Measurements from ENCODE around the gene TATDN2. TPM values are rescaled to one million over a fixed set of nuclear protein-coding genes. Genes with fewer than 3 reads are reported as not detected.

The TATDN2 gene
- polyA plus RNA-seq, 6 donors from 2014 or later: 5.5 to 12.4 (median 9.7) TPM

DNA sequence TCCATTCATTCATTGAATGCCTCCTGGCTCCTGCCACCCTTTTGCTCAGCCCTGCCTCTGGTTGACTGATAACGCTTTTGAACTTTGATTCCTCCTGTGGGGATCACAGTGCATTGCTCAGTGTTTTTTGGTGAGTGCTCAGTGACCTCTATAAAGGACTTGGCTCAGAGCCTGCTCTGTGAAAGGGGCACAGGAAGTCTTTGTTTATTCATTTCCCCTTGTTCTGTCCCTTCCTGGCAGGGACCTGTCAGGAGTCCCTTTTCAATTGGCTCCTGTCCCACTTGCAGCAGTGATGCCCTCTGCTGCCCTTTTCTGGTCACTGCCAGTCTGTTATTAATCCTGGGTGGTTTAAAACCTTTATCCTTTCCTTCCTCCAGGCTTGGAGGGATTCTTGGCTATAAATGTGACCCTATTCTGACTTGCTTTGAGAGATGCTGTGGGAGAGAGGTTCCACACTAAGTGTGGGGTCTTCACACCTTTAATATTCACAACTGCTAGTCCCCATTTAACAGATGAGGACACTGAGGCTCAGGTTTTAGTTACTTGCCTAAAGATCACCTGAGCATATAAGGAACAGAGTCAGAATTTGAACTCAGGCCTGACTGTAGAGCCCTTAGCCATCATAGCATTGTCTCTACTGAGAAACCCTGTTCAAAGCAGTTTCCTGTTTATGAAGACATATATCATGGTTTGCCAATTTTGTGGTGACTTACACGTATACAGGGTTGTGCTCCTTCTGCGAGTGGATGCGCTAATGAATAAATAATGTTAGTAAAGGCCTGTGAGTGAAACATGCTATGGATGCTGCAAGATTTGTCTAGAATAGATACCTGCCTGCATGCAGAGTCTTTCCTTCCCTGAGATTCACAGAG is 23.2 kb upstream of the TATDN2 start:
- ATAC-seq (ENCODE audit: low read depth in 2 of 2): peak; percentile 31 to 66

GRCh38 chr3:10226293-10226692 is 22.0 kb upstream of the TATDN2 start:
- H3K36me3 Mint-ChIP-seq: peaks cover 0 to 10% of the 10 kb centered on the region in 2 donors
- H3K27me3 Mint-ChIP-seq: no peaks in the 10 kb centered on the region
- H3K4me1 Mint-ChIP-seq: peaks cover 26 to 53% (median 36%) of the 10 kb centered on the region in 3 donors
- peak overlapping the region in 1 of 8 donors; percentile 70 for H3K4me3 Mint-ChIP-seq
- no peaks in the 10 kb centered on the region for H3K9me3 Mint-ChIP-seq
- peak in 1 of 2 donors; percentile 49 for ATAC-seq (ENCODE audit: low read depth in 2 of 2)
- H3K27ac Mint-ChIP-seq: no peak overlapping the region
- no peak for DNase-seq

More for the DNA sequence above, 23.2 kb upstream of the TATDN2 start:
- Mint-ChIP-seq H3K4me3 (peak overlapping the region in 6 of 8 donors; percentile 33 to 81 (median 62)), H3K9me3 (no peaks in the 10 kb centered on the region), H3K27me3 (no peaks in the 10 kb centered on the region), H3K27ac (peak overlapping the region; percentile 21 to 99 (median 86)), H3K4me1 (peaks cover 33 to 63% (median 47%) of the 10 kb centered on the region in 3 donors), H3K36me3 (peaks cover 1 to 14% of the 10 kb centered on the region in 2 donors)
- peak; percentile 62 for DNase-seq

DNA sequence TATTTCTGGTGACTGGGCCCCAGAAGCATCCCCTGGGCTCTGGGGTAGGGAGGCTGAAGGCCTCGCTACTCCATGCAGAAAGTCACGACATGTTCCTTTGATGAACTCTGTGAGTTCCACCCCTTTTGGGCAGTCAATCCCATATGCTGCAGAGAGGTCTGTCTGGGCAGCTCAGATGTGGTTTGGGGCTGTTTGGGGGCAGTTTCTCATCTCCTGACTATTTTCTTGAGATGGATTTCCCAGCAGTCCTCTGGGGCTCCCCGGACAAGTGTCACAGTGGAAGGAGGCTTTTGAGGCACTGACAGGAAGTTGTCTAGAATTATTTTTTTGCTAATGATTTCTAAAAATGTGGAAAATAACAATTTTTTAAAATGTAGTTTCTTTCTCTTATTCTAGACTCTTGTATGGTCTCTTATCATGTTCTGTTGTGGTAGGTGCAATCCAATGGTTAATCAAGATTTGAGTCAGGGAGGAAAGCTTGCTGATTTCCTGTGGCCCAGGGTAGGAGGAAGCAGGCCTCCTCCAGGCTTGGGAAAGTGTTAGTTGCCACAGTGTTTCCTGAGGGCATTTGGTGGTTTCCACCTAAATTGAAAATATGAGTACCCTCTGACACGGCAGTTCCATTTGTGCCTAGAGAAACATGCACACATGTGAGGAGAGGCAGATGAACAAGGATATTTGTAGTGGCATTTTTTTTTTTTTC is 19.9 kb upstream of the TATDN2 start:
- no peak for DNase-seq
- H3K4me1 Mint-ChIP-seq: peaks cover 23 to 32% (median 25%) of the 10 kb centered on the region in 3 donors
- H3K27me3 Mint-ChIP-seq: no peaks in the 10 kb centered on the region
- H3K9me3 Mint-ChIP-seq: no peaks in the 10 kb centered on the region
- H3K4me3 Mint-ChIP-seq: no peak overlapping the region
- H3K36me3 Mint-ChIP-seq: peaks cover 9 to 17% of the 10 kb centered on the region in 2 donors
- no peak for ATAC-seq (ENCODE audit: low read depth in 2 of 2)
- peak overlapping the region in 2 of 6 donors; percentile 52 to 67 for H3K27ac Mint-ChIP-seq

GRCh38 chr3:10229576-10229975 is 18.7 kb upstream of the TATDN2 start:
- peaks cover 9 to 17% of the 10 kb centered on the region in 2 donors for H3K36me3 Mint-ChIP-seq

GRCh38 chr3:10232137-10232536 is 16.1 kb upstream of the TATDN2 start:
- H3K9me3 Mint-ChIP-seq: no peaks in the 10 kb centered on the region
- no peaks in the 10 kb centered on the region for H3K27me3 Mint-ChIP-seq
- peaks cover 0 to 8% (median 2%) of the 10 kb centered on the region in 3 donors for H3K4me1 Mint-ChIP-seq
- peaks cover 9 to 28% of the 10 kb centered on the region in 2 donors for H3K36me3 Mint-ChIP-seq
- peak overlapping the region in 2 of 8 donors; percentile 38 to 42 for H3K4me3 Mint-ChIP-seq
- DNase-seq (no peak), ATAC-seq (ENCODE audit: low read depth in 2 of 2) (no peak)
- H3K27ac Mint-ChIP-seq: peak overlapping the region in 2 of 6 donors; percentile 15 to 79

More at GRCh38 chr3:10229576-10229975, 18.7 kb upstream of the TATDN2 start:
- Mint-ChIP-seq H3K4me1 (peaks cover 11 to 22% (median 17%) of the 10 kb centered on the region in 3 donors), H3K27me3 (no peaks in the 10 kb centered on the region), H3K27ac (peak overlapping the region in 1 of 6 donors; percentile 49), H3K9me3 (no peaks in the 10 kb centered on the region), H3K4me3 (no peak overlapping the region)
- ATAC-seq (ENCODE audit: low read depth in 2 of 2) (no peak), DNase-seq (no peak)

DNA sequence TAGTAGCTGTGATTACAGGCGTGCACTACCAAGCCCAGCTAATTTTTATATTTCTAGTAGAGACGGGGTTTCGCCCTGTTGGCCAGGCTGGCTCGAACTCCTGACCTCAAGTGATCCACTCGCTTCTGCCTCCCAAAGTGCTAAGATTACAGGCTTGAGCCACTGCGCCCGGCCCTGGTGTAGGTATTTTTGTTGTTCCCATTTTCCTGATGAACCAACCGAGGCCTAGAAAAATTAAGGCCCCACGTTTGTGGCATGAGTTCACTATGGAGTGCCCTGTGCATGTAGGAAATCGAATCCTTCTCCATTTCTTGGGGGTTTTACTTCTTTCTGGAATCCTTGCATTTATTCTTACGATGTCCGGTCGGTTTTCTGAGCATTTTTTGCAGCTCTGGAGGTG is 14.3 kb upstream of the TATDN2 start:
- DNase-seq (no peak), ATAC-seq (ENCODE audit: low read depth in 2 of 2) (no peak)
- H3K9me3 Mint-ChIP-seq: no peaks in the 10 kb centered on the region
- no peaks in the 10 kb centered on the region for H3K27me3 Mint-ChIP-seq
- H3K4me3 Mint-ChIP-seq: no peak overlapping the region
- H3K27ac Mint-ChIP-seq: no peak overlapping the region
- peaks cover 13 to 32% of the 10 kb centered on the region in 2 donors for H3K36me3 Mint-ChIP-seq
- H3K4me1 Mint-ChIP-seq: peaks cover 0 to 6% (median 0%) of the 10 kb centered on the region in 3 donors

GRCh38 chr3:10234526-10235230 is 13.6 kb upstream of the TATDN2 start:
- H3K27ac Mint-ChIP-seq: no peak overlapping the region
- no peaks in the 10 kb centered on the region for H3K9me3 Mint-ChIP-seq
- peaks cover 18 to 30% of the 10 kb centered on the region in 2 donors for H3K36me3 Mint-ChIP-seq
- H3K4me1 Mint-ChIP-seq: peaks cover 0 to 8% (median 0%) of the 10 kb centered on the region in 3 donors
- ATAC-seq (ENCODE audit: low read depth in 2 of 2): no peak
- DNase-seq: no peak
- no peak overlapping the region for H3K4me3 Mint-ChIP-seq
- no peaks in the 10 kb centered on the region for H3K27me3 Mint-ChIP-seq

GRCh38 chr3:10235551-10235950 is 12.7 kb upstream of the TATDN2 start:
- Mint-ChIP-seq H3K4me3 (no peak overlapping the region), H3K27me3 (no peaks in the 10 kb centered on the region), H3K27ac (no peak overlapping the region), H3K36me3 (peaks cover 18 to 30% of the 10 kb centered on the region in 2 donors), H3K4me1 (peaks cover 0 to 8% (median 0%) of the 10 kb centered on the region in 3 donors), H3K9me3 (no peaks in the 10 kb centered on the region)
- no peak for ATAC-seq (ENCODE audit: low read depth in 2 of 2)
- DNase-seq: no peak

DNA sequence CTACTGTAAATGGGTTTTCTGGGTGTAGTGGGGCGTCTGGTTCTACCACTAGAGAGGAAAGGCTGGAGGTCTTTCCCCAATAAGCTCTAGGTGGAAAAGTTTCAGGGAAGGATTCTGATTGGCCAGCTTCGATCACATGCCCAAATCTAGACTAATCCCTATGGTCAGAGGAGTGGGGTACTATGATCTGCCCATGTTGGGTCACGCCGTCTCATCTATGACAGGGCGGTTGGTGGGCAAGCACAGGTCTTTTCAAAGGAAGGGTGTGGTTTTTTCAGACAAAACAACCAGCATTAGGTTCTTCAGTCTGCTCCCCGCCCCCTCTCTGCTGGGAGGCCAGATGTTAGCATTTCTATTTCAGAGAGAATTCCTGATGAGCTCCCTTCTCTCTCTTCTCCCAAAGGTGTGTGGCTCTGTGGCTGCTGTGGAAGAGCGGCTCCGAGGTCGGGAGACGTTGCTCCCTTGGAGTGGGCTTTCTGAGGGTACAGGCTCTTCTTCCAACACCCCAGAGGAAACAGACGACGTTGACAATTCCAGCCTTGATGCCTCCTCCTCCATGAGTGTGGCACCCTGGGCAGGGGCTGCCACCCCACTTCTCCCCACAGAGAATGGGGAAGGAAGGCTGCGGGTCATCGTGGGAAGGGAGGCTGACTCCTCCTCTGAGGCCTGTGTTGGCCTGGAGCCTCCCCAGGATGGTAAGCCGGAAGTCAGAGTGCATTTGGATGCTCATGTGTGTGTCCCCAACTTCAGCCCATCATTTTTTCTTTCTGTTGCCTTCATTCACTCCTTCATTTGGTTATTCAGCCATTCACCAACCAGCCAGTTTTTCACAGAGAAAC is 9.7 kb upstream of the TATDN2 start:
- peak overlapping the region in 2 of 6 donors; percentile 5 to 73 for H3K27ac Mint-ChIP-seq
- DNase-seq (no peak), ATAC-seq (ENCODE audit: low read depth in 2 of 2) (no peak)
- no peaks in the 10 kb centered on the region for H3K27me3 Mint-ChIP-seq
- H3K4me1 Mint-ChIP-seq: peaks cover 3 to 8% (median 6%) of the 10 kb centered on the region in 3 donors
- H3K36me3 Mint-ChIP-seq: peaks cover 10 to 28% of the 10 kb centered on the region in 2 donors
- no peaks in the 10 kb centered on the region for H3K9me3 Mint-ChIP-seq
- H3K4me3 Mint-ChIP-seq: peak overlapping the region in 1 of 8 donors; percentile 57

- no peak overlapping the region for H3K4me3 Mint-ChIP-seq
- H3K36me3 Mint-ChIP-seq: peaks cover 27 to 45% of the 10 kb centered on the region in 2 donors
- H3K27me3 Mint-ChIP-seq: no peaks in the 10 kb centered on the region
- H3K27ac Mint-ChIP-seq: no peak overlapping the region
- ATAC-seq (ENCODE audit: low read depth in 2 of 2) (no peak), DNase-seq (no peak)
- peaks cover 3 to 8% (median 6%) of the 10 kb centered on the region in 3 donors for H3K4me1 Mint-ChIP-seq
- peaks cover 0 to 16% (median 8%) of the 10 kb centered on the region in 7 donors for H3K9me3 Mint-ChIP-seq
These were observed 7.5 kb upstream of the TATDN2 start for GRCh38 chr3:10240799-10241198.

DNA sequence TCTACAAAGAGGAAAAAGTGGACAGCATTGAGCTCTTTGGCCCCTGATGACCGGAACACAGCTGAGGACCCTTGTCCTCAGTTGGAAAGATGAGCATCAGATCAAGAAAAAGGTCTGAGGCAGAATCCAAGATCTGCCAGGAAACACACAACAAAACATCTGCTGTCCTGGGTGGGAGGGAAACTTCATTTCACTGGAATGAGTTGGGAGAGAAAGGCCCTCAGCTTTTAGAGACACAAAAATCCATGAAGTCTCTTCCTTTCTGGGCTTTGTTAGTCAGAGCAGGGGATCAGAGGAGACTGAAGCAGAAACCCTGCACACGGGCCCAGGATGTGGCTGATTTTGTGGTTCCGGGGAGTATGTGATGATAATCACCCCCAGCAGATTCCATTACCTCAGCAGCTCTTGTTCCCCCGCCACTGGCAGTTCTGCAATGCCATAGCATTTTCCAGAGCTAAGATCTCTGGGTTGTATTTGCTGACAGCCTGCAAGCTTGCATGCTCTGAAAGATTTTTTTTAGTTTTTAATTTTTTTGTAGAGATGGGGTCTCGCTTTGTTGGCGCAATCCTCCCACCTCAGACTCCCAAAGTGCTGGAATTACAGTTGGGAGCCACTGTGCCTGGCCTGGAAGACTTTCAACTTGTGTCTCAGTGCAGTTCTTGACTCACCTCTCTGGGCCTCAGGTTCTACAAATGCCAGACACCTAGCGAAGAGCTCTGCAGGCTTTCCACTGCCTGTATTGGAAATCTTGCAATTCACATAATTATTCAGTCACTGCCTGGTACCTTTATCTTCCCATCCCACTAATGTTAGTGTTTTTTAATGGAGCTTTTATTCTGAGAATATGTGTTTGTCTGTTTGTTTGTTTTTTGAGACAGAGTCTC is 5.8 kb upstream of the TATDN2 start:
- Mint-ChIP-seq H3K27ac (peak overlapping the region in 2 of 6 donors; percentile 56 to 58), H3K27me3 (no peaks in the 10 kb centered on the region), H3K9me3 (peaks cover 0 to 20% (median 8%) of the 10 kb centered on the region in 7 donors), H3K36me3 (peaks cover 27 to 34% of the 10 kb centered on the region in 2 donors), H3K4me3 (no peak overlapping the region), H3K4me1 (peaks cover 3 to 9% (median 6%) of the 10 kb centered on the region in 3 donors)
- DNase-seq: no peak
- ATAC-seq (ENCODE audit: low read depth in 2 of 2): no peak

Data from naive B cell (primary cell).